Forelimb muscle (tissue), 1 donor: Measurements from ENCODE around the gene CCDC149. TPM values are rescaled to one million over a fixed set of nuclear protein-coding genes. Genes with fewer than 3 reads are reported as not detected.

Experiments
- DNase-seq: peaks from one replicate; pipeline ENCODE4 v3.0.0-alpha.2; 2013; ENCODE audit warnings: low read depth
- polyA plus RNA-seq: library from polyadenylated mRNA; unstranded; fragments of 120-200 nt; gene quantifications from one replicate; pipeline ENCODE4 v1.2.1, GENCODE V29; 2013; ENCODE audit not compliant: insufficient read length

The CCDC149 gene
- polyA plus RNA-seq, 1 donor, result 9.7 TPM

GRCh38 chr4:24777536-24778463 is 135.0 kb downstream of the CCDC149 start:
- no peak for DNase-seq

GRCh38 chr4:24775750-24776149 is 137.1 kb downstream of the CCDC149 start:
- DNase-seq, result no peak

GRCh38 chr4:24775032-24775605 is 137.7 kb downstream of the CCDC149 start:
- no peak for DNase-seq

- DNase-seq, result no peak
Observed at GRCh38 chr4:24774452-24774851, 138.4 kb downstream of the CCDC149 start.

- DNase-seq, result no peak
Observed at GRCh38 chr4:24772952-24773351, 139.9 kb downstream of the CCDC149 start.

GRCh38 chr4:24772061-24772705 is 140.7 kb downstream of the CCDC149 start:
- no peak for DNase-seq

GRCh38 chr4:24771241-24771640 is 141.6 kb downstream of the CCDC149 start:
- no peak for DNase-seq

- no peak for DNase-seq
Observed at GRCh38 chr4:24770667-24771066, 142.2 kb downstream of the CCDC149 start.

- DNase-seq, result no peak
Observed at GRCh38 chr4:24770032-24770584, 142.7 kb downstream of the CCDC149 start.

- no peak for DNase-seq
Observed at GRCh38 chr4:24769571-24769970, 143.3 kb downstream of the CCDC149 start.

GRCh38 chr4:24768604-24769003 is 144.2 kb downstream of the CCDC149 start:
- no peak for DNase-seq

GRCh38 chr4:24768006-24768405 is 144.8 kb downstream of the CCDC149 start:
- DNase-seq, result no peak

- no peak for DNase-seq
Observed at GRCh38 chr4:24765376-24765988, 147.4 kb downstream of the CCDC149 start.

GRCh38 chr4:24764345-24764744 is 148.5 kb downstream of the CCDC149 start:
- DNase-seq, result no peak

GRCh38 chr4:24763631-24764297 is 149.1 kb downstream of the CCDC149 start:
- no peak for DNase-seq

Other genes with a start within 250 kb of the CCDC149 start
- 27.4 TPM for gene SOD3, start 117.5 kb downstream of the CCDC149 start, polyA plus RNA-seq
- 4.4 TPM for gene LGI2, start 117.9 kb upstream of the CCDC149 start, polyA plus RNA-seq
- 10.2 TPM for gene SEPSECS, start 247.4 kb upstream of the CCDC149 start, polyA plus RNA-seq